ENCODE measurements around the gene DLGAP3. TPM values are rescaled to one million over a fixed set of nuclear protein-coding genes. Genes with fewer than 3 reads are reported as not detected.

Gene DLGAP3
- total RNA-seq, 2 experiments from 2014 or later = 0.82 to 0.88 TPM

DNA sequence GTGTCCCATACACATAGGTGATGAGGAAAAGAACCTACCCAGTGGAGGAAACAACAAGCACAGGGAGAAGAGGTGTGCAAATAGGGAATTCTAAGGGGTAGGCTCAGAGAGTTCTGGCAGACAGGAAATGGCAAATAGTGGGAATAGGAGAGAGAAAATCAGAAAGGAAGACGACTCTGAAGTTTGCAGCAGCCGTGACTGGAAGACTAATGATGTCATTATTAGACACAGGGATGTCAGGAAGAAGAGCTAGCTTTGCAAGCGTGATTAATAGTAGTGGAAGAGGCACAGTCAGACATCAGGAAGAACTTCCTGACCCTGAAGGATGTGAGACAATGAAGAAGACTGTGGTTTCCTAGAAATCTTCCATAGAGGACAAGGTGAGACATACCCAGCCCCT, 21.1 kb downstream of the DLGAP3 start:
- ChIA-PET CTCF (no interaction called here), POLR2A (no interaction called here)
- DNase-seq = no peak
- Mint-ChIP-seq H3K27me3 (peaks cover 3% of the 10 kb centered on the region), H3K4me3 (no peak overlapping the region), H3K4me1 (ENCODE audit: low read depth) (no peaks in the 10 kb centered on the region), H3K27ac (no peak overlapping the region), H3K9me3 (no peaks in the 10 kb centered on the region), H3K36me3 (no peaks in the 10 kb centered on the region)
- intact Hi-C loops (cut with micrococcal nuclease) = no loop called here

DNA sequence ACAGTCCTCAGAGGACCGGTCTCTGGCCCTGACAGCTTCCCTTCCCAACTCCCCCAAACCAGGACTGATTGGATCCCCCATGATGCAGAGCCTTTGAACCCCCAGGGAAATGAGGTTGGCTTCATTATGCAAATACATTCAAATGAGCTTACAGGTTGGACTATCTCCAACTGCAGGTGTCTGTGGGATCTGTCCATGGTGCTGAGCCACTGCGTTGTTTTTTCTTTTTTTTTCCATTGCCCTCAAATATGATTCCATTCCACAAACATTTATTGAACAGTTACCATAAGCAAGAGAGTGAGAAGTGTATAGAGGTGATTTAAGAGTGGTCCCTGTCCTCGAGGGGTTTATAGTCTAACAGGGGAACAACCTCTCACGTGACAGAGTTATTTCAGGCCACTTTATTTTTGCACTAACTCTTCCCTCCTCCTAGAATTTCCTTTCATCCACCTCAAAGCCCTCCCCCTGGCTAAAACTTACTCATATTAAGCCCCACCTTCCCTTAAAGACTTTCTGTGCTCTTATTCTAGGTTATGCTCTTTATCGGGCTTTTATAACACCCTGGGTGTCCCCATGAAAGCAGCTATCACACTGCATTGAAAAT, 21.9 kb downstream of the DLGAP3 start:
- CTCF ChIA-PET = no interaction called here
- no peak for DNase-seq

DNA sequence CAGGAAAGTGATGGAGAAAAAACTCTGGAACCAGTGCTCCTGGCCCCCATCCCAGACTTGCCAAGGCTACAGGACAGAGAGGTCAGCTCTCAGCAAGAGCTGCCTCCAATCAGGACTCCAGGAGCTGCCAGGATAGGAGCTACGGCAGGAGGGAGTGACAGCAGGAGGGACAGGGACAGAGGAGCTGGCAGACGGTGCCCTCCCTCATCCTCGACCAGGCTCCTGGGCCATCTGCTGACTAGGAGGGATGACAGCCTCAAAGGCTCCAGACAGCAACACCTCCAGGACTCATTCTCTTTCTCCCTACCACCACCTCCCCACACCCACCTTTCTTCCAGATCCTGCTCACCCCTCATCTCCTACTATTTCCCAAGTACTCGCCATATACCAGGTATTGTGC, 22.7 kb downstream of the DLGAP3 start:
- no peak overlapping the region for H3K4me3 Mint-ChIP-seq
- H3K9me3 Mint-ChIP-seq = no peaks in the 10 kb centered on the region
- intact Hi-C loops (cut with micrococcal nuclease) = no loop called here
- H3K36me3 Mint-ChIP-seq = no peaks in the 10 kb centered on the region
- H3K27me3 Mint-ChIP-seq = peaks cover 6% of the 10 kb centered on the region
- no peak overlapping the region for H3K27ac Mint-ChIP-seq
- POLR2A ChIA-PET = no interaction called here
- CTCF ChIA-PET = no interaction called here
- H3K4me1 Mint-ChIP-seq (ENCODE audit: low read depth) = no peaks in the 10 kb centered on the region
- DNase-seq = no peak

More for the DNA sequence above, 21.9 kb downstream of the DLGAP3 start:
- H3K9me3 Mint-ChIP-seq = no peaks in the 10 kb centered on the region
- intact Hi-C loops (cut with micrococcal nuclease) = no loop called here
- peaks cover 3% of the 10 kb centered on the region for H3K27me3 Mint-ChIP-seq
- H3K4me1 Mint-ChIP-seq (ENCODE audit: low read depth) = no peaks in the 10 kb centered on the region
- H3K27ac Mint-ChIP-seq = no peak overlapping the region
- no peaks in the 10 kb centered on the region for H3K36me3 Mint-ChIP-seq
- H3K4me3 Mint-ChIP-seq = no peak overlapping the region
- POLR2A ChIA-PET = no interaction called here

DNA sequence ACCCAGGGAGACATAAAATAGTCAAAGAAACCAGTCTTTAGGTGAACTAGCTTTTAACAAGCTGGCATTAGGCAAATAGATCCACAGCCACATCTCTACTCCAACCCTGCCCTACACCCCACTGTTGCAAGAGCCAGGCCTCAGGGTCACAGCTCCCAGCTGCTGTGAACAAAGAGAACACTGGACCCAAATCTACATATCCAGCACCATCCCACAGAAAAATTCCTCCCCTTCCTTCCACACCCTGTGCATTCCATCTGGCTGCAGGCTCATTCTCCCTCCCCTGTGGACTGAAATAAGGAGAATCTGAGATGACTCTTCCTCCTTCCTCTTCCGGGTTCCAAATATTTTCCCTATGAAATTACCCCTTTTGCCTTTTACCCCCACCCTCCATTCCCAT, 23.2 kb downstream of the DLGAP3 start:
- Mint-ChIP-seq H3K9me3 (no peaks in the 10 kb centered on the region), H3K4me3 (no peak overlapping the region), H3K27me3 (peaks cover 6% of the 10 kb centered on the region), H3K4me1 (ENCODE audit: low read depth) (no peaks in the 10 kb centered on the region), H3K27ac (no peak overlapping the region), H3K36me3 (no peaks in the 10 kb centered on the region)
- intact Hi-C loops (cut with micrococcal nuclease) = no loop called here
- no peak for DNase-seq
- ChIA-PET POLR2A (no interaction called here), CTCF (no interaction called here)

DNA sequence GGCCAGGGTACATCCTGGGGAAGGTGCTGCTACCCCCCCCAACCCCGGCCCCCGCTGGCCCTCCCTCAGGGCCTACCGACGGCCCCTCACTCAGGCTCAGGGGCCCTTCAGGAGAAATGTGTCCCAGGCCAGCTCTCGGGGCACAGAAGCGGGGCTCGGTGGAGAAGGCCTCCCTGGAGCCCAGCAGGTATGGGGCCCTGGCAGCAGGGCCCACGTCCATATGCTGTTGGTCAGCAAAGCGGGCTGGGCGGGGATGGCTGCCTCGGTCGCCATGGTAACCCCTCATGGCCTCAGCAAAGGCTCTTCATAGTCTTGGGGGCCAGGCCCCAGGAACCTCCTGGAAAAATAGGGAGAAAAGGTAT, 24.4 kb downstream of the DLGAP3 start:
- H3K4me1 Mint-ChIP-seq (ENCODE audit: low read depth) = no peaks in the 10 kb centered on the region
- POLR2A ChIA-PET = no interaction called here

DNA sequence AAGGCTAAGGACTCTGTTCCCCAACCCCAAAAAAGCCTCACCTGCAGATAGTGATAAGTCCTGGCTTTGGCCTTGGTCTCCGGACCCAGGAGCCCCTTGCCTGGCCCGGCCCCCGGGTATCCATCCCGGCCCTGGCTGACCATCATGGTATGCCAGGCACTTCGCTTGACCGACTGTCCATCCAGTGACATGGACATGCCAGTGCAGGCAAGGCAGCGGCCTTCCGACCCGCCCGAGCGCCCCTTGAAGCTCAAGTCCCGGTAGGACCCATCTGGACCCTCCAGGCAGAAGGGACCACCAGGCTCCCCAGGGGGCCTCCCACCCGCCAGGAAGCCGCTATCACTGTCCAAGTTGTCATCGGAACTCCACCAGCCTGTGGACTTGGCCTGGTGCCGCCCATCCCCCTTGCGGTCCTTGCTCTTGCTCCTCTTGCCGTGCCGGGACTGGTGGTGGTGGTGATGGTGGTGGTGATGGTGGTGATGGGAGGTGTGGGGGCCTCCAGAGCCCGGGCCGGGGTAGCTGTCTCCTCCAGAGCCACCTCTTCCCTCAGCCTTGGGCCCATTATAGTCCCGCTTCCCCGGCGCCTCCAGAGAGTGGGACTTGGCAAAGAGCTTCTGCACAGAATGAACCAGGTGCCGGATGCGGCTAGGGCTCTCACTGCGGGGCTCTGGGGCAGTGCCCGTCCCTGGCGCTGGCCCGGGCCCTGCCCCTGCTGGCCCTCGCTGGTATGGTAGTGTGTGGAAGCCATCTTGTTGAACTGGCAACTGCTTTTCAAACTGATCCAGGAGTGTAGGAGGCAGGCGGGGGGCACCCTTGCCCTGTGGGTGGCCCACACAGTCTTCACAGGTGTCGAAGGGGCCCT, 25.0 kb downstream of the DLGAP3 start:
- no peak for DNase-seq
- Mint-ChIP-seq H3K36me3 (no peaks in the 10 kb centered on the region), H3K4me1 (ENCODE audit: low read depth) (no peaks in the 10 kb centered on the region), H3K9me3 (no peaks in the 10 kb centered on the region), H3K4me3 (no peak overlapping the region), H3K27me3 (peaks cover 19% of the 10 kb centered on the region), H3K27ac (no peak overlapping the region)
- intact Hi-C loops (cut with micrococcal nuclease) = no loop called here
- ChIA-PET CTCF (no interaction called here), POLR2A (no interaction called here)

More for the DNA sequence above, 24.4 kb downstream of the DLGAP3 start:
- no peak overlapping the region for H3K4me3 Mint-ChIP-seq
- intact Hi-C loops (cut with micrococcal nuclease) = no loop called here
- H3K27ac Mint-ChIP-seq = no peak overlapping the region
- H3K9me3 Mint-ChIP-seq = no peaks in the 10 kb centered on the region
- H3K27me3 Mint-ChIP-seq = peaks cover 17% of the 10 kb centered on the region
- H3K36me3 Mint-ChIP-seq = no peaks in the 10 kb centered on the region
- DNase-seq = no peak
- CTCF ChIA-PET = no interaction called here

DNA sequence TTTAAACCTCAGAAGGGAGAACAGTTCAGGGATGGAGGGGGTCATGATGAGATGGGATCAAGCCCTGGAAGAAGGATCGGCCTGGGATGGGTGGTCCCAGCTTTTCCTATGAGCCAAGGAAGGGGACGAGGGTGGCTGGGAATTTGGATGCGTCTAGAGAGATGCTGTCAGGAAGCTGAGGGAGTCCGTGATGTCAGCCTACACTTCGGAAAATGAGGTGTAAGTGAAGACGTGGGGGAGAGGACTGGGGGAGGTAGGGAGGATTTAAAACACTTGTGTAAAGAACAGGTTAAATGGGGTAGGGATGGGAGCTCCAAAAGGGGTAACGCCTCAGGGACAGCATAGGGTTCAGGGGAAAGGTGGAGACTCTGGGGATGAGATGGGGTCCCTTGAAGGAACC, 27.5 kb downstream of the DLGAP3 start:
- no peaks in the 10 kb centered on the region for H3K4me1 Mint-ChIP-seq (ENCODE audit: low read depth)
- no peak for DNase-seq
- H3K27ac Mint-ChIP-seq = no peak overlapping the region
- ChIA-PET POLR2A (no interaction called here), CTCF (no interaction called here)
- intact Hi-C loops (cut with micrococcal nuclease) = no loop called here
- H3K9me3 Mint-ChIP-seq = no peaks in the 10 kb centered on the region
- H3K4me3 Mint-ChIP-seq = no peak overlapping the region
- H3K27me3 Mint-ChIP-seq = peaks cover 17% of the 10 kb centered on the region
- no peaks in the 10 kb centered on the region for H3K36me3 Mint-ChIP-seq

DNA sequence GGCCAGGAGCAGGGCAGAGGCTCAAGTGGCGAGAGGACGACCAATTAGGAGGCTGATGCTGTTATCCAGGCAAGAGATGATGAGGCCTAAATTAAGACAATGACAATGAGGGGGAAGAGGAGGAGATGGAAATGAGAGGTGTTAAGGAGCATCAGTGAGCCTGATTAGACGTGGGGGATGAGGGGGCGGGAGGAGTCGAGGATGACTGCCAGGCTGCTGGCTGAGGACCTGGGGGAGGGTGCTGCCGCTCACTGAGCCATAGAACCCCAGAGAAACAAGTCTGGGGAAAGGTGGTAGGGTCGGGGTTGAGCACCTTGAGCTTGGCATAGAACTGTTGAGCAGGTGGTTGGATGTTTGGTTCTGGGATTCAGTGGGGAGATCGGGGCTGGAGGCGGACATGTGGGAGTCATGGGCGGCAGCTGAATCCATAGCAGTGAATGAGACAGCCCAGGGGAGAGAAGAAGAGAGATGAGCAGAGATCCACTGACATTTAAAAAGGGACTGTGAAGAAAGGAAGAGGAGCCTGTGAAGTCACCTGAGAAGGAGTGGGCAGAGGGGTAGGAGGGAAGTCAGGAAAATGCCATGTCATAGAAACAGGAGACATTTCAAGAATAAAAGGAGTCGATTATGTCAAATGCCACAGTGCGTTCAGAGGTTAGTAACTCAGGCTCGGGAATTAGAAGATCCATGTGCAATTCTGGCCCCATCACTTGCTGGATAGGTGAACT, 28.5 kb downstream of the DLGAP3 start:
- no peak for DNase-seq
- Mint-ChIP-seq H3K36me3 (no peaks in the 10 kb centered on the region), H3K27me3 (peaks cover 16% of the 10 kb centered on the region), H3K27ac (no peak overlapping the region), H3K4me3 (no peak overlapping the region), H3K4me1 (ENCODE audit: low read depth) (no peaks in the 10 kb centered on the region), H3K9me3 (no peaks in the 10 kb centered on the region)
- ChIA-PET CTCF (no interaction called here), POLR2A (no interaction called here)
- intact Hi-C loops (cut with micrococcal nuclease) = no loop called here

DNA sequence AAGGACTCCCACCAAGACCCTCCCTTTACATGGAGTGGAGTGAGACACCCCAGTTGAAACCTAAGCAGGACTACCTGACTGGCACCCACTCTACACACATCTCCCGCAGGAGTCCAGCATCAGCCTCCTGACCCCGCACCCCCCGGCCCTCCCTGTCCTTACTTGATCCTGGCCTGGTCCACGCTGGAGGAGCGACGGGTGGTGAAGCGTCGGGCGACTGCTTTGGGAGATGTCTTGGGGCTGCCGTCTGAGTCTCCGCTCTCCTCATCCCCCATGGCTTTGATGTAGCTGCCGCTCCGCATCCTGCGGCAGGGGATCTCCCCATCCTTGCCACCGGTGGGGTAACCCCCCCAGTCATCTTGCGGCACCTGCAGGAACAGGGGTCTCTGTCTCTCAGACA, 29.5 kb downstream of the DLGAP3 start:
- intact Hi-C loops (cut with micrococcal nuclease) = no loop called here
- CTCF ChIA-PET = no interaction called here
- POLR2A ChIA-PET = no interaction called here

DNA sequence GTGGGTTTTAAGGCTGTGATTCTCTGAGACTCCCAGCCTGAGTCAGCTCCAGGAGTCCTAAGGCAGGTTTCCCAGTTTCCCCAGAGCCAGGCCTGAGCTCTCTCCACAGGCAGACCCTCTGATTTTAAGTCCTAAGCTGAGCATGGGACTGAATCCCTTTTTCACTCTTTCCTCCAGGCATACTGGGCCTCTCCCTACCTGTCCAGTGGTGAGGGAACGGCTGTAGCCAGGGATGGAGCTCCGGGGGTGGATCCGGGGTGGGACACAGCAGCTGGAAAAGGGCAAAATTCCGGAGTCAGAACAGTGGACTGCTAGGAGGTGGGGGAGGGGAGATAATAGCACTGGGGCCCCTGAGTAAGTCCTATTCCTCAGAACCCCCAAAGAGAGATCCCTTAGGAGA, 30.0 kb downstream of the DLGAP3 start:
- Mint-ChIP-seq H3K4me1 (ENCODE audit: low read depth) (no peaks in the 10 kb centered on the region), H3K9me3 (no peaks in the 10 kb centered on the region), H3K27me3 (peaks cover 16% of the 10 kb centered on the region), H3K36me3 (no peaks in the 10 kb centered on the region), H3K27ac (no peak overlapping the region), H3K4me3 (no peak overlapping the region)
- POLR2A ChIA-PET = no interaction called here
- CTCF ChIA-PET = no interaction called here
- intact Hi-C loops (cut with micrococcal nuclease) = no loop called here
- DNase-seq = no peak

More for the DNA sequence above, 29.5 kb downstream of the DLGAP3 start:
- Mint-ChIP-seq H3K4me1 (ENCODE audit: low read depth) (no peaks in the 10 kb centered on the region), H3K9me3 (no peaks in the 10 kb centered on the region), H3K4me3 (no peak overlapping the region), H3K27ac (no peak overlapping the region), H3K36me3 (no peaks in the 10 kb centered on the region), H3K27me3 (peaks cover 16% of the 10 kb centered on the region)
- no peak for DNase-seq

DNA sequence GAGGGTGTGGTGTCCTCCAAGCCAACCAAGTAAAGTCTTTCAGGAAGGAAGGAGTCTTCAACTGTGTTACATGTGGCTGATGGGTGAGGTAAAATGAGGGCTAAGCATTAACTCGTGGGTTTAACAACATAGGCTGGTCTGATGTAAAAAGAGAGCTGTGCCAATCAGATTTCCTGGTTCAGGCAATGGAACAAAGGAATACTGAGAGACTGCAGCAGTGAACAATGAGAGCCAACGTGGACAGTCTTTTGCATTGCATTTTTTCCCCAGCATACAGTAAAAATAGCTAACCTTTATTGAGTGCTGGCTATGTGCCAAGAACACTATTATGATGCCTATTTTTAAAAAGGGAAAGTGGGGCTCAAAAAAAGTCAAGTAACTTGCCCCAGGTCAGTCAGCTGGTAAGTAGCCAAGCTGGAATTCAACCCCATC, 31.1 kb downstream of the DLGAP3 start:
- H3K27me3 Mint-ChIP-seq = peaks cover 16% of the 10 kb centered on the region
- no peak for DNase-seq
- no peaks in the 10 kb centered on the region for H3K4me1 Mint-ChIP-seq (ENCODE audit: low read depth)
- H3K27ac Mint-ChIP-seq = no peak overlapping the region
- intact Hi-C loops (cut with micrococcal nuclease) = no loop called here
- ChIA-PET CTCF (interaction anchor here (0.9 kb wide), 1 partner anchor 46 kb away, joined by 3 read pairs; no protein-coding TSS in a partner anchor), POLR2A (no interaction called here)
- no peak overlapping the region for H3K4me3 Mint-ChIP-seq
- H3K9me3 Mint-ChIP-seq = peaks cover 1% of the 10 kb centered on the region
- H3K36me3 Mint-ChIP-seq = no peaks in the 10 kb centered on the region

DNA sequence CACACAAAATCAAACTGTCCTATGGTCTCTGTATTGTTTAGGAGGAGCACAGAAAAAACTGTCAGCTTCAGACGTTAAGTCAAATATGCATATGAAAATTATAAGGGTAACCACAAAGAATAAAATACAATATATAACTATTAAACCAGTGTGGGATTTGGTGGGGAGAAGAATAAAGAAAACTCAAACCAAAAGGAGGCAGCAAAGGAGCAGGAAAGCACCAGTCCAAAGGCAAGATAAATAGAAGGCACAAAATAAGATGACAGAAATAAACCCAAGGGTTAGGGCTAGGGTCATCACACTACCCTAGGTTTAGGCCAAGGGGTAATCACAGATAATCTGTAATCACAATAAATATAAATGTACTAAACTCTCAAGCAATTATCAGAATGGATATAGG, 32.8 kb downstream of the DLGAP3 start:
- peaks cover 12% of the 10 kb centered on the region for H3K9me3 Mint-ChIP-seq
- no peak for DNase-seq
- intact Hi-C loops (cut with micrococcal nuclease) = no loop called here
- H3K4me3 Mint-ChIP-seq = no peak overlapping the region
- peaks cover 13% of the 10 kb centered on the region for H3K27me3 Mint-ChIP-seq
- peaks cover 2% of the 10 kb centered on the region for H3K36me3 Mint-ChIP-seq
- H3K27ac Mint-ChIP-seq = no peak overlapping the region
- CTCF ChIA-PET = no interaction called here
- H3K4me1 Mint-ChIP-seq (ENCODE audit: low read depth) = no peaks in the 10 kb centered on the region
- POLR2A ChIA-PET = no interaction called here

Measured in activated CD4-positive, alpha-beta memory T cell treated with anti-CD3 and anti-CD28 coated beads for 36 hours (primary cell).